Activated naive CD4-positive, alpha-beta T cell treated with anti-CD3 and anti-CD28 coated beads for 36 hours (primary cell): ENCODE data around the gene BBLN. TPM values are rescaled to one million over a fixed set of nuclear protein-coding genes. Genes with fewer than 3 reads are reported as not detected.
A peak's percentile ranks its signal among the peaks of the same experiment; 100 is the strongest.
"Not testable (repeated sequence)": the region's sequence is repeated elsewhere in the genome, so short reads cannot be mapped to it uniquely, and the experiment has no call there.

Experiments
- CTCF ChIA-PET: fragments of 350-600 bp; sonication (Branson Sonifier 250); formaldehyde crosslinking; loops from one replicate; lab custom pipeline; 2021; ENCODE audit warnings: antibody characterized with exemption; lab: Charles Lee
- DNase-seq: peaks from one replicate; pipeline ENCODE4 v3.0.0-alpha.2; 2020
- H3K27ac Mint-ChIP-seq: one replicate; pipeline ENCODE4 v1.8.0; 2021; ENCODE audit warnings: mild to moderate bottlenecking, mixed read lengths
- H3K27me3 Mint-ChIP-seq: one replicate; pipeline ENCODE4 v1.8.0; 2021; ENCODE audit warnings: low read depth, mixed read lengths
- H3K36me3 Mint-ChIP-seq: one replicate; pipeline ENCODE4 v1.8.0; 2021; ENCODE audit warnings: low read depth, mixed read lengths
- H3K4me1 Mint-ChIP-seq: one replicate; pipeline ENCODE4 v1.8.0; 2021; ENCODE audit warnings: low read depth, mixed read lengths
- H3K4me3 Mint-ChIP-seq: one replicate; pipeline ENCODE4 v1.8.0; 2021; ENCODE audit warnings: mild to moderate bottlenecking, moderate library complexity, mixed read lengths
- H3K9me3 Mint-ChIP-seq: one replicate; pipeline ENCODE4 v1.8.0; 2021; ENCODE audit warnings: mixed read lengths
- intact Hi-C: fragments of 100-400 bp; cut with micrococcal nuclease; formaldehyde crosslinking; loops from one replicate; pipeline ENCODE4 v1.15.1; 2023
- total RNA-seq, 2 experiments: library from RNA; stranded (reverse); gene quantifications; one replicate each; pipeline ENCODE4 v1.2.3, GENCODE V29; 2021

BBLN gene
- total RNA-seq, 2 experiments from 2014 or later = 73.3 to 77.7 TPM

- peak; percentile 87 for DNase-seq
- Mint-ChIP-seq H3K36me3 (peaks cover 2% of the 10 kb centered on the region), H3K4me1 (peaks cover 30% of the 10 kb centered on the region), H3K27me3 (no peaks in the 10 kb centered on the region), H3K27ac (peak overlapping the region; percentile 95), H3K9me3 (no peaks in the 10 kb centered on the region), H3K4me3 (peak overlapping the region; percentile 95)
- intact Hi-C loops = loop anchor here (1.0 to 2.0 kb wide), 11 partner anchors 32 to 677 kb away; partner anchors contain the start of genes BBLN, CIZ1, COQ4 and DNM1
- CTCF ChIA-PET = interaction anchor here (0.6 to 3.2 kb wide), 4 partner anchors 11 to 31 kb away, joined by 3 to 24 read pairs (median 4); no protein-coding TSS in a partner anchor
These were observed 31.9 kb upstream of the BBLN start for GRCh38 chr9:128127990-128128835.

DNA sequence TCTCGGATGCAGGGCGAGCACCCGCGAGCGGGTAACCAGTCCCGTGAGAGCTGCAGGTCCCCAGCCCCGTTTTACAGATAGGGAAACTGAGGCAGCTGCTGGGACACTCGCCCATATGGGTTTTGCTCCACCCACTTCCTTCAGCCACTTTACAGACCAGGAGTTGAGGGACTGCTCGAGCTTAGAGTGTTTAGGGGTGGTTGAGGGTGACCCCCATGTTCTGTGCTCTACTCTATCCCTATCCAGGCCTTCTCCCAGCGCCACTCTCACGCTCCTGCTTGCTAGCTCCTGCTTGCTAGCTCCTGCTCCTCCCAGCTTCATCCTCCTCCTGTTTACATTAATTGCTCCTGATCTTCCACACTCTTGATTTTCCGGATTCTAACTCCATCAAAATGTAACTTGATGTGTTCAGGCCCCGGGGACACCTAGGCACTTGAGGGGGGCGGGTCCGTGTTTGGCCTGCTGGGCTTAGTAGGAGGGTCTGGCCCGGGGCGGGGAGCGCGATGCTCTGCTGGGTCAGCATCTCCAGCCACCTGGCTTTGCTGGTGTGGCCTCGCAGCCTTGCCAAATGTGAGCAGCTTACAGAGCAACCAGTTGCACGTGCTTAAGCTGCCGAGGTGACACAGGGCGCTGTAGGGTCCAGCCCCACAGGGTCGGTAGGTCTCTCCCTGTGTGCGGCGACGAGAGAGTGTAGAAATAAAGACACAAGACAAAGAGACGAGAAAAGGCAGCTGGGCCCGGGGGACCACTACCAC is 31.1 kb upstream of the BBLN start:
- Mint-ChIP-seq H3K27ac (peak overlapping the region; percentile 95), H3K4me1 (peaks cover 30% of the 10 kb centered on the region), H3K27me3 (no peaks in the 10 kb centered on the region), H3K9me3 (no peaks in the 10 kb centered on the region), H3K4me3 (peak overlapping the region; percentile 95), H3K36me3 (peaks cover 2% of the 10 kb centered on the region)
- intact Hi-C loops = loop anchor here (1.0 to 2.0 kb wide), 10 partner anchors 31 to 678 kb away; partner anchors contain the start of genes BBLN, CIZ1, DNM1 and DPM2
- DNase-seq = no peak
- CTCF ChIA-PET = interaction anchor here (0.6 to 3.2 kb wide), 6 partner anchors 8 to 30 kb away, joined by 3 to 24 read pairs (median 3); partner anchors contain the start of gene LCN2

- not testable (repeated sequence) for H3K27ac Mint-ChIP-seq, H3K27me3 Mint-ChIP-seq
- CTCF ChIA-PET = interaction anchor here (0.7 to 3.2 kb wide), 6 partner anchors 9 to 54 kb away, joined by 3 to 24 read pairs (median 3); partner anchors contain the start of gene LCN2
These were observed 30.0 kb upstream of the BBLN start for GRCh38 chr9:128129976-128130590.

GRCh38 chr9:128130651-128131050 is 29.4 kb upstream of the BBLN start:
- intact Hi-C loops = loop anchor here (2.0 kb wide), 1 partner anchor 14 kb away; no protein-coding TSS in a partner anchor
- CTCF ChIA-PET = interaction anchor here (0.7 to 3.2 kb wide), 3 partner anchors 13 to 53 kb away, joined by 3 to 24 read pairs (median 3); no protein-coding TSS in a partner anchor
- not testable (repeated sequence) for H3K9me3 Mint-ChIP-seq, H3K27ac Mint-ChIP-seq, DNase-seq, H3K36me3 Mint-ChIP-seq, H3K4me3 Mint-ChIP-seq, H3K27me3 Mint-ChIP-seq
- H3K4me1 Mint-ChIP-seq = peaks cover 20% of the 10 kb centered on the region

More at GRCh38 chr9:128129976-128130590, 30.0 kb upstream of the BBLN start:
- not testable (repeated sequence) for H3K9me3 Mint-ChIP-seq, H3K4me3 Mint-ChIP-seq, H3K36me3 Mint-ChIP-seq
- peaks cover 26% of the 10 kb centered on the region for H3K4me1 Mint-ChIP-seq
- DNase-seq = peak; percentile 74
- intact Hi-C loops = loop anchor here (2.0 kb wide), 7 partner anchors 13 to 679 kb away; partner anchors contain the start of genes CIZ1, DNM1, DPM2 and GOLGA2

GRCh38 chr9:128131346-128131745 is 28.7 kb upstream of the BBLN start:
- DNase-seq, H3K27ac Mint-ChIP-seq, CTCF ChIA-PET, H3K27me3 Mint-ChIP-seq, H3K4me3 Mint-ChIP-seq, H3K9me3 Mint-ChIP-seq, H3K36me3 Mint-ChIP-seq: not testable (repeated sequence)
- H3K4me1 Mint-ChIP-seq = peaks cover 16% of the 10 kb centered on the region
- intact Hi-C loops = loop anchor here (2.0 kb wide), 1 partner anchor 15 kb away; no protein-coding TSS in a partner anchor

GRCh38 chr9:128132139-128132538 is 27.9 kb upstream of the BBLN start:
- H3K9me3 Mint-ChIP-seq, H3K4me3 Mint-ChIP-seq, H3K27ac Mint-ChIP-seq, H3K36me3 Mint-ChIP-seq, intact Hi-C loops, DNase-seq, H3K27me3 Mint-ChIP-seq, CTCF ChIA-PET: not testable (repeated sequence)
- peaks cover 12% of the 10 kb centered on the region for H3K4me1 Mint-ChIP-seq

DNA sequence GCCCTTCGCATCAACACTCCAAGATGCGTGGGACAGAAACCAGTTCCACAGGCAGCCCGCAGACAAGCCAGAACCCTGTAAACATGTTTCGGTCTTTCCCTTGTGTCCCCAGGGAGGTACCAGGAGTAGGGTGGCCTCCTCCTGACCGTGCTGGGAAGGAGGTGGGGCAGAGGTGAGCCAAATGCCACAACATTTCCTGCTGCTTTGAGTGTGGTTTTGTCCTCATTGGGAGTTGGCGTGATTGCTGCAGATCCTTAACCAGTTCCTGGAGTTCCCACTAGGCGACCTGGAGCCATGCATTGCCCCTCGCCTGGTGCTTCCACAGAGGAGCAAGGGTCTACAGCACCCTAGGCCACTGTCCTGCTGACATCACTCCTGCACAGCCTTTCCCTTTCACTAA is 24.5 kb upstream of the BBLN start:
- H3K27me3 Mint-ChIP-seq, H3K4me3 Mint-ChIP-seq, H3K36me3 Mint-ChIP-seq, H3K4me1 Mint-ChIP-seq, H3K9me3 Mint-ChIP-seq, intact Hi-C loops, H3K27ac Mint-ChIP-seq, DNase-seq: not testable (repeated sequence)
- CTCF ChIA-PET = interaction anchor here (1.8 kb wide), 1 partner anchor 17 kb away, joined by 5 read pairs; no protein-coding TSS in a partner anchor

DNA sequence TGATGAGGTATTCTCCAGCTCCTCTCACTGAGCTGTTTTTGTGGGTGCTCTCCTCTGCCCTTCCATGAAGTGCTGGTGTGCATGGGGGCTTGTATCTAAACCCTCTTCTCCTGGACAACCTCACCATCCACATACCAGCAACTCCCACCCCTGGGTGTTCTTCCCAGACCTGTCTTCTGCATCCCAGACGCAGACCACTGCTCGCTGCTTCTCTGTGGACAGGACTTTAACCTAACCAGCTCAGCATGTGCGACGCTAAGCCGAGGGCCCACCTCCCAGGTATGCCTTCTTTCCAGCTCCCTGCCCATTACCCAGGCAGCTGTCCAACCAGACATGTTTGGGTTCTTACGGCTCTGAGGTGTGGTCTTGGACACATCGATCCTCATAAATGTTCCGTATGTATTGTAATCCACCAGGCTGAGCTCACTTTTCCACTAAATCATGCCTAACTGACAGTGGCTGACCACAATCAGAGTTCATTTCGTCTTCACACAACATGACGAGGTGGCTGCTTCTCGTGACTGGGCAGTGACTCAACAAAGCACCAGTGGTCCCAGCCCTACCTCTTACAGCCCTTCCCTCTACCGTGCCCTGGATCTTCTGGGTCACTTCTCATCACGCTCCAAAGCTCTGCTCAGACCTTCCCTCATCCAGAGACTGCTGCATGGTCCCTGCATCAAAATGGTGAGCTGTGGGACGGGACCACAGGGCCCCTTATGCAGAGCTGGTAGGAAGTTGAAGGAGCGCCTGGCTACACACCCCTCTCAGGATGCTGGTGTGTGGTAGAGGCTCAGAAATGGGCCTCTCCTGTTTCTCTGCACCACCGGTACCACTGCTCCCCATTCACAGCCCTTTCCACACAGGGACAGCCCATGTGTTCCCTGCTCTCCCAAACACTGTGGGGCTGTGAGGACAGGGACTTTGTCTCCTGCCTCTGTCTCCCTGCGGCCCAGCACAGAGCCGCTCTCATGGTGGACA is 23.0 kb upstream of the BBLN start:
- H3K9me3 Mint-ChIP-seq = no peaks in the 10 kb centered on the region
- H3K4me3 Mint-ChIP-seq = no peak overlapping the region
- H3K27me3 Mint-ChIP-seq = no peaks in the 10 kb centered on the region
- peaks cover 7% of the 10 kb centered on the region for H3K4me1 Mint-ChIP-seq
- DNase-seq = no peak
- CTCF ChIA-PET = interaction anchor here (1.0 to 1.8 kb wide), 4 partner anchors 12 to 20 kb away, joined by 3 to 5 read pairs (median 3); no protein-coding TSS in a partner anchor
- no peaks in the 10 kb centered on the region for H3K36me3 Mint-ChIP-seq
- intact Hi-C loops = no loop called here
- no peak overlapping the region for H3K27ac Mint-ChIP-seq

DNA sequence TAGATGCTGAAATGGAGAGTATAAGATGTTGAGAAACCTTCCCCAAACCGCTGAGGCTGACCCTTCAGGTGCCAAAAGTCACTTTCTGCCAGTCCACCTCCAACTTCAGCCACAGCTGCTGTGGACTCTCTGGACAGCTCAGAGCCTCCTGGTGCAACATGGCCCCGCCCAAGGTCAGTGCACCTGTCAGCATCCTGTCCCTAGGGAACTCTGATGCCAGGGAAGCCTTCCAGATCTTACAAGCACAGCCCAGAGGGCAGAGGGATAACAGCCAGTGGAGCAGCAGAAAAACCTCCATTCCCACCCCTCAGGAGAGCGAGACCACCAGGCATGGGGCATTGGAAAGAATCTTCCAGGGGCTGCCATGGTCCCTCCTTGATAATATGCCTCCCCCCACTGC is 22.1 kb upstream of the BBLN start:
- H3K27me3 Mint-ChIP-seq = no peaks in the 10 kb centered on the region
- CTCF ChIA-PET = no interaction called here
- DNase-seq = no peak
- no peaks in the 10 kb centered on the region for H3K36me3 Mint-ChIP-seq
- no peak overlapping the region for H3K4me3 Mint-ChIP-seq
- intact Hi-C loops = no loop called here
- no peak overlapping the region for H3K27ac Mint-ChIP-seq
- peaks cover 10% of the 10 kb centered on the region for H3K4me1 Mint-ChIP-seq
- no peaks in the 10 kb centered on the region for H3K9me3 Mint-ChIP-seq

DNA sequence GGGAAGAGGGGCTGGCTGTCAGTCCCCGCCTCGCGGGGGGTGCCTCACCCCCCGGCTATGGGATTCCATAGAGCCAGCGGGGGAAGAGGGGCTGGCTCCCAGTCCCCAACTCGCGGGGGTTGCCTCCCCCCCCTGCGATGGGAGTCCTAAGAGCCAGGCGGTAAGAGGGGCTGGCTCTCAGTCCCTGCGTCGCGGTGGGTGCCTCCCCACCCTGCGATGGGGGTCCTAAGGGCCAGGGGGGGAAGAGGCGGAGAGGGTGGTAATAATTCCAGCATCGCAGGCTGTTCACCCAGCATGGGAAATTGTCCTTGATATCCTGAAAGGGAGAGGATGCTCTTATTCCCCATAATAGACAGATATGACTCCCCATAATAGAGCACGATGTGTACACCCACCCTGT is 20.4 kb upstream of the BBLN start:
- CTCF ChIA-PET = no interaction called here
- intact Hi-C loops = no loop called here
- Mint-ChIP-seq H3K27me3 (no peaks in the 10 kb centered on the region), H3K4me3 (no peak overlapping the region), H3K9me3 (no peaks in the 10 kb centered on the region), H3K27ac (no peak overlapping the region), H3K36me3 (no peaks in the 10 kb centered on the region), H3K4me1 (peaks cover 15% of the 10 kb centered on the region)
- no peak for DNase-seq

- H3K36me3 Mint-ChIP-seq = no peaks in the 10 kb centered on the region
- CTCF ChIA-PET = interaction anchor here (1.7 kb wide), 1 partner anchor 9 kb away, joined by 4 read pairs; no protein-coding TSS in a partner anchor
- intact Hi-C loops = no loop called here
- no peaks in the 10 kb centered on the region for H3K9me3 Mint-ChIP-seq
- DNase-seq = no peak
- no peak overlapping the region for H3K4me3 Mint-ChIP-seq
- no peaks in the 10 kb centered on the region for H3K27me3 Mint-ChIP-seq
- no peak overlapping the region for H3K27ac Mint-ChIP-seq
- H3K4me1 Mint-ChIP-seq = peaks cover 12% of the 10 kb centered on the region
These were observed 18.5 kb upstream of the BBLN start for GRCh38 chr9:128141604-128142003.
